ENCODE measurements around the gene ENOPH1.

- no peak for TF ChIP-seq CTCF (IDR thresholded peaks at IDR 0.05; ENCODE audit: low read depth, low read length)
- no peak for TF ChIP-seq POLR2A (IDR thresholded peaks at IDR 0.05; ENCODE audit: extremely low read depth, insufficient read length)
- no peak for TF ChIP-seq MAX (IDR thresholded peaks at IDR 0.05; ENCODE audit: low read depth, low read length)
- no peak for TF ChIP-seq MYC (IDR thresholded peaks at IDR 0.05; ENCODE audit: low read depth, low read length)
These were observed 1.8 kb upstream of the ENOPH1 start for GRCh38 chr4:82428526-82428968.
